Upper lobe of right lung (tissue), 1 donor: ENCODE data around the gene SLC2A4. TPM values are rescaled to one million over a fixed set of nuclear protein-coding genes. Genes with fewer than 3 reads are reported as not detected.

ENCODE experiments used
- ATAC-seq: fragments of 200-7000 bp; cut with Tn5 transposase; one replicate; pipeline ENCODE4 v1.9.1; 2020; ENCODE audit warnings: mild to moderate bottlenecking, moderate library complexity
- DNase-seq: peaks from one replicate; pipeline ENCODE4 v3.0.0-alpha.2; 2020
- H3K27ac ChIP-seq: fragments of 200-600 bp; one replicate; pipeline ENCODE4 v1.8.0; 2022
- H3K27me3 ChIP-seq: fragments of 200-600 bp; one replicate; pipeline ENCODE4 v1.8.0; 2022; ENCODE audit warnings: mild to moderate bottlenecking
- H3K36me3 ChIP-seq: fragments of 200-600 bp; one replicate; pipeline ENCODE4 v1.8.0; 2022
- H3K4me1 ChIP-seq: fragments of 200-600 bp; one replicate; pipeline ENCODE4 v1.8.0; 2022
- H3K4me3 ChIP-seq: fragments of 200-600 bp; one replicate; pipeline ENCODE4 v1.8.0; 2022; ENCODE audit warnings: mild to moderate bottlenecking
- H3K9me3 ChIP-seq: fragments of 200-600 bp; one replicate; pipeline ENCODE4 v1.8.0; 2022
- CTCF ChIP-seq: fragments of 200-600 bp; IDR thresholded peaks from one replicate; pipeline ENCODE4 v1.8.0; 2022; ENCODE audit warnings: antibody characterized with exemption
- intact Hi-C: fragments of 100-400 bp; cut with DNase I; formaldehyde crosslinking; loops from one replicate; pipeline ENCODE4 v1.11.0; 2022
- total RNA-seq: library from RNA; stranded (reverse); fragmentation: NEBNext Ultra II Directional; extraction: Animal tissue kit (Norgen Biotek cat#: 25700); gene quantifications from one replicate; pipeline ENCODE4 v1.2.1, GENCODE V29; 2021
- donor health status: DM: no; HTN: yes; CAD: no; lungs with severe emphysema.

SLC2A4 gene
- total RNA-seq, 1 donor from 2014 or later = 1.6 TPM

- no peak for TF ChIP-seq CTCF
- ATAC-seq (no peak), DNase-seq (no peak)
- no peaks in the 10 kb centered on the region for H3K27me3 ChIP-seq
- H3K9me3 ChIP-seq = no peaks in the 10 kb centered on the region
- peaks cover 36% of the 10 kb centered on the region for H3K4me1 ChIP-seq
- intact Hi-C loops = no loop called here
- H3K4me3 ChIP-seq = no peak overlapping the region
- peaks cover 56% of the 10 kb centered on the region for H3K36me3 ChIP-seq
- H3K27ac ChIP-seq = no peak overlapping the region
Measured at GRCh38 chr17:7312432-7313087, 31.0 kb downstream of the SLC2A4 start.

DNA sequence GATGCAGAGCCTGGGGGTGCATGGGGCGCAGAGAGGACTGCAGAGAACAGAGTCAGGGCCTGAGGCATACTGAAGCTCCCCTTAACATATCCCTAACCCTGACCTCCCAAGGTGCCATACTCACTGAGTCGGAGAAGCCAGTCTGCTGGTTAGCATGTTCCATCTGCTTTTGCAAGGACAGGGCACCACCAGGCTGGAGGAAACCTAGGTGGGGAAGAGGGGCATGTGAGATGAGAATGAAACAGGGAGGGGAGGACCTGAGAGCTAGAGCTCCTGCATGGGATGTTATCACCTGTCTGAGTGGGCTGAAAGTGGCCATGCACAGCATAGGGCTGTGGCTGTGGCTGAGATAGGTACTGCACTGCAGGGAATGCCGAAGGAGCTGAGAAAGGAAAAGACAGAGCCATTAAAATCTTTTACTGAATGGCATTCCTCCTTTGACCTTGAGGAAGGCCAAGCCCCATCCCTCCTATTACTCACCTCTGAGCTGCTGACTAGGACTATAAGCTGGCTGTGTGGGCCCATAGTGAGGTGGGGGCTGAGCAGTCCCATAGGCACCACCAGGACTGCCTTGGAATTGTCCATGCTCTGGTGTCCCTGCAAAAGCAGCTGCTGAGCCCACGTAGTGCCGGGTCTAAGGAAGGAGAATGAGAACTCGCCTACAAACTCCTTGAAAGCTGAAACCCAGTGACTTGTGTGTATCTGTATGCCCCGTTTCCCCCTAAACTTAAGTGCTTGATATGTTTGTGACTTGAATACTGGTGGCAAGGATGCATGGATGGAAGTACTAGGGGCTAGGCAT lies 31.8 kb downstream of the SLC2A4 start:
- Histone ChIP-seq H3K27ac (no peak overlapping the region), H3K4me1 (peaks cover 36% of the 10 kb centered on the region), H3K36me3 (peaks cover 63% of the 10 kb centered on the region), H3K9me3 (no peaks in the 10 kb centered on the region), H3K27me3 (no peaks in the 10 kb centered on the region), H3K4me3 (no peak overlapping the region)
- no peak for ATAC-seq
- intact Hi-C loops = no loop called here
- no peak for TF ChIP-seq CTCF
- no peak for DNase-seq

- Histone ChIP-seq H3K27me3 (no peaks in the 10 kb centered on the region), H3K27ac (peak overlapping the region; percentile 98), H3K4me1 (peaks cover 33% of the 10 kb centered on the region), H3K9me3 (no peaks in the 10 kb centered on the region), H3K4me3 (peak overlapping the region; percentile 90), H3K36me3 (peaks cover 71% of the 10 kb centered on the region)
- DNase-seq = no peak
- TF ChIP-seq CTCF = no peak
- intact Hi-C loops = no loop called here
- no peak for ATAC-seq
Measured at GRCh38 chr17:7313890-7314718, 32.6 kb downstream of the SLC2A4 start.

DNA sequence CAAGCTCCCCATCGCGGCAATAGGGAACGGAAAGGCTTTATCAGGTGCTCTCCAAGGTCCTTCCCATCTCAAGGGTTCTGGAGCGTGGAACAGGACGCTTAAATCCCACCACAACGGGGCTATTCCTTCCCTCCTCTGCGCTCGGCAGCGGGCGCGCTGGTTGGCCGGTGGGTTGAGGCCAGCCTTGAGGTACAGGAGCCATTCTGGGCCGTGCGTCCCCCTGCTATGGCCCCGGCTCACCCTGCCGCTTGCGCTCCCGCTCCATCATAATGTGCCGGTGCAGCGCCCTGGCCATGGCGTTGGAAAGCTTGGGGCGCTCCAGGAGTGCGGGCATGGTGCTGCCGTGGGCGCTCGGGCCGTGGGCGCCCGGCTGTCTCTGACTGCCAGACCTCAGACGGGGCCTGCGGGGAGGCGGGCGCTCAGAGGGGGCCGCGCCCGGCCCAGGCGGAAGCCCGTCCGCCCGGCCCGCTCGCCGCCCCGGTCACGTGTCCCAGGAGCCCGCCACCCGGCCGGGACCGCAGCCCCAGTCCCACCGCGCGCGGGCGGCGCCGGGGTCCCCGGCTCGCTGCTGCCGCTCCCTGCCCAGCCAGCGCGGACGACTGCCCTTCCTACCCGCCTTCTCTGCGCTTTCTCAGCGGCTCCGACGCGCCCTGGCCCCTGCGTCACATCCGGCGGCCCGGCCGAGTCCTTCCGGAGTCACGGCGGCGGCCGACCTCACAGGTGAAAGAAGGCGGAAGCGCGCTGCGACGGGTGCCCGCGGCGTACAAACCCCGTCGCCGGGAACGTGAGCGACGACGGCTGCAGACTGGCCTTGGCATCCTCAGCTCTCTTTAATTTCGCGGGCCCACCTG lies 33.4 kb downstream of the SLC2A4 start, which contains the start of gene GPS2:
Gene GPS2 (minus strand): TSS at position 642 of the 851 bp plus-strand sequence. CDS start 308 bp downstream, at position 334.
- intact Hi-C loops = no loop called here
- ATAC-seq = peak; percentile 93
- Histone ChIP-seq H3K27ac (peak within 1 kb of the TSS; percentile 98), H3K27me3 (no peaks in the 10 kb centered on the region), H3K4me3 (peak within 1 kb of the TSS; percentile 90), H3K36me3 (peaks cover 65% of the 10 kb centered on the region), H3K4me1 (peaks cover 24% of the 10 kb centered on the region), H3K9me3 (no peaks in the 10 kb centered on the region)
- no peak for TF ChIP-seq CTCF
- DNase-seq = peak; percentile 97
